Measurements from ENCODE around the gene TUFT1.

GRCh38 chr1:151494741-151495281, 45.3 kb upstream of the TUFT1 start:
- TF ChIP-seq POLR2A (IDR thresholded peaks at IDR 0.05; ENCODE audit: low read depth, low read length), result no peak
- no peak for TF ChIP-seq TAF1 (IDR thresholded peaks at IDR 0.05; ENCODE audit: low read depth, low read length)
- TF ChIP-seq POLR2AphosphoS5 (IDR thresholded peaks at IDR 0.05; ENCODE audit: low read depth, low read length), result no peak
- TF ChIP-seq SPI1 (IDR thresholded peaks at IDR 0.05; ENCODE audit: low read depth, low read length), result 0 out of 2 replicates have a peak, but pooled peaks have one; percentile 5

Measured in GM12891 (cell line).